Neuronal stem cell (in vitro differentiated cells): ENCODE data around the gene GLIS1.

ENCODE experiments used
- DNase-seq: peaks from one replicate; pipeline ENCODE4 v3.0.0-alpha.2; 2013; ENCODE audit warnings: low spot score
- H2AFZ ChIP-seq: one replicate; pipeline ENCODE4 v1.6.1; 2013; ENCODE audit warnings: mild to moderate bottlenecking, low read length, inconsistent platforms
- H2AK5ac ChIP-seq: 2 replicates; pipeline ENCODE4 v1.6.1; 2013; ENCODE audit warnings: low read depth, mild to moderate bottlenecking, inconsistent platforms, low read length, moderate library complexity, mixed read lengths
- H2BK120ac ChIP-seq: 2 replicates; pipeline ENCODE4 v1.6.1; 2013; ENCODE audit warnings: low read depth, mild to moderate bottlenecking, inconsistent platforms, low read length, moderate library complexity, mixed read lengths
- H2BK12ac ChIP-seq: one replicate; pipeline ENCODE4 v1.6.1; 2013; ENCODE audit warnings: low read length, inconsistent platforms
- H2BK15ac ChIP-seq: 2 replicates; pipeline ENCODE4 v1.6.1; 2013; ENCODE audit warnings: mild to moderate bottlenecking, low read length, inconsistent platforms, mixed read lengths
- H2BK5ac ChIP-seq: one replicate; pipeline ENCODE4 v1.6.1; 2013; ENCODE audit warnings: inconsistent platforms, mild to moderate bottlenecking, low read length, moderate library complexity
- H3K14ac ChIP-seq: one replicate; pipeline ENCODE4 v1.6.1; 2013; ENCODE audit warnings: low read length, inconsistent platforms
- H3K18ac ChIP-seq: 2 replicates; pipeline ENCODE4 v1.6.1; 2013; ENCODE audit warnings: low read length, inconsistent platforms
- H3K23ac ChIP-seq: 2 replicates; pipeline ENCODE4 v1.6.1; 2013; ENCODE audit warnings: low read depth, mild to moderate bottlenecking, mixed read lengths, low read length, inconsistent platforms; ENCODE audit not compliant: poor library complexity
- H3K27ac ChIP-seq: replicated peaks from 3 replicates; pipeline ENCODE4 v1.5.1; 2013; ENCODE audit warnings: low read length, inconsistent platforms
- H3K27me3 ChIP-seq, 3 experiments: 2 replicates each; pipeline ENCODE4 v1.6.1; 2013; ENCODE audit warnings: low read length in 3 of 3, mild to moderate bottlenecking in 2 of 3, inconsistent platforms in 1 of 3, low read depth in 1 of 3, mixed read lengths in 1 of 3, moderate library complexity in 1 of 3; ENCODE audit not compliant: control insufficient read depth in 3 of 3, insufficient read depth in 3 of 3
- H3K36me3 ChIP-seq, 2 donors: replicated peaks in 1 of 2; 2 replicates each; pipeline ENCODE4 v1.6.1; 2013; ENCODE audit warnings: low read length in 2 of 2; ENCODE audit not compliant: control insufficient read depth in 2 of 2, insufficient read depth in 2 of 2
- H3K4ac ChIP-seq: 2 replicates; pipeline ENCODE4 v1.6.1; 2013; ENCODE audit warnings: inconsistent platforms, mild to moderate bottlenecking, low read length, moderate library complexity
- H3K4me1 ChIP-seq, 2 donors: 1 replicate in 1 of 2; 2 replicates in 1 of 2; pipeline ENCODE4 v1.6.1; 2013; ENCODE audit warnings: low read length in 2 of 2, low read depth in 1 of 2; ENCODE audit not compliant: control insufficient read depth in 2 of 2, insufficient read depth in 1 of 2
- H3K4me2 ChIP-seq: one replicate; pipeline ENCODE4 v1.6.1; 2013; ENCODE audit warnings: mild to moderate bottlenecking, low read length, inconsistent platforms; ENCODE audit not compliant: insufficient read depth, poor library complexity, severe bottlenecking
- H3K4me3 ChIP-seq, 2 donors: 2 replicates each; pipeline ENCODE4 v1.5.1; 2013; ENCODE audit warnings: low read length in 2 of 2, mild to moderate bottlenecking in 2 of 2, inconsistent platforms in 1 of 2, moderate library complexity in 1 of 2
- H3K79me1 ChIP-seq: one replicate; pipeline ENCODE4 v1.6.1; 2013; ENCODE audit warnings: low read depth, mild to moderate bottlenecking, inconsistent platforms, low read length, moderate library complexity
- H3K9ac ChIP-seq: one replicate; pipeline ENCODE4 v1.6.1; 2013; ENCODE audit warnings: mild to moderate bottlenecking, low read depth, low read length, inconsistent platforms; ENCODE audit not compliant: poor library complexity
- H3K9me3 ChIP-seq, 2 donors: replicated peaks in 1 of 2; 2 replicates each; pipeline versions ENCODE3 to v1.6.1; 2013; ENCODE audit warnings: low read length in 2 of 2, mild to moderate bottlenecking in 2 of 2, inconsistent platforms in 1 of 2, low read depth in 1 of 2, mixed read lengths in 1 of 2, moderate library complexity in 1 of 2; ENCODE audit not compliant: control insufficient read depth in 2 of 2, insufficient read depth in 1 of 2
- H4K8ac ChIP-seq: one replicate; pipeline ENCODE4 v1.6.1; 2013; ENCODE audit warnings: low read depth, mild to moderate bottlenecking, inconsistent platforms, low read length, moderate library complexity
- H4K91ac ChIP-seq: one replicate; pipeline ENCODE4 v1.6.1; 2013; ENCODE audit warnings: low read length, low read depth, mild to moderate bottlenecking, inconsistent platforms; ENCODE audit not compliant: poor library complexity
- WGBS, 2 donors: extraction: QIAGEN DNeasy Blood & Tissue Kit; methylation state at CpG; one replicate each; pipeline ENCODE4 v1.1.7; 2013; ENCODE audit warnings: missing lambda C conversion rate in 2 of 2, mixed read lengths in 1 of 2; ENCODE audit not compliant: insufficient read length in 2 of 2, insufficient replicate concordance in 1 of 2; ENCODE audit errors: extremely low coverage in 2 of 2; 5-methylcytosine and 5-hydroxymethylcytosine counted together

GLIS1 gene

GRCh38 chr1:53737648-53738204 lies 1.2 kb downstream of the GLIS1 start:
- no peak overlapping the region for H2AK5ac ChIP-seq
- peak overlapping the region; percentile 85 for H3K4me2 ChIP-seq
- no peak overlapping the region for H2BK120ac ChIP-seq
- no peak overlapping the region for H2BK12ac ChIP-seq
- H2AFZ ChIP-seq = peak overlapping the region; percentile 92
- H2BK15ac ChIP-seq = peak overlapping the region; percentile 12
- WGBS, 2 donors = no CpG with 5 or more reads among the region's 58 CpGs
- H2BK5ac ChIP-seq = no peak overlapping the region
- H3K27me3 ChIP-seq = peaks cover 31 to 92% (median 47%) of the 10 kb centered on the region in 3 experiments
- H3K36me3 ChIP-seq = no peaks in the 10 kb centered on the region
- peak overlapping the region; percentile 69 for H3K23ac ChIP-seq
- peaks cover 2 to 10% of the 10 kb centered on the region in 2 donors for H3K4me1 ChIP-seq
- peak overlapping the region; percentile 85 for H3K9ac ChIP-seq
- no peak overlapping the region for H3K14ac ChIP-seq
- no peaks in the 10 kb centered on the region for H3K79me1 ChIP-seq
- H3K27ac ChIP-seq = no peak overlapping the region
- peaks cover 2 to 4% of the 10 kb centered on the region in 2 donors for H3K9me3 ChIP-seq
- DNase-seq = no peak
- no peak overlapping the region for H4K91ac ChIP-seq
- no peak overlapping the region for H4K8ac ChIP-seq
- H3K18ac ChIP-seq = peak overlapping the region; percentile 35
- H3K4ac ChIP-seq = no peak overlapping the region
- peak overlapping the region in 1 of 2 donors; percentile 73 for H3K4me3 ChIP-seq

DNA sequence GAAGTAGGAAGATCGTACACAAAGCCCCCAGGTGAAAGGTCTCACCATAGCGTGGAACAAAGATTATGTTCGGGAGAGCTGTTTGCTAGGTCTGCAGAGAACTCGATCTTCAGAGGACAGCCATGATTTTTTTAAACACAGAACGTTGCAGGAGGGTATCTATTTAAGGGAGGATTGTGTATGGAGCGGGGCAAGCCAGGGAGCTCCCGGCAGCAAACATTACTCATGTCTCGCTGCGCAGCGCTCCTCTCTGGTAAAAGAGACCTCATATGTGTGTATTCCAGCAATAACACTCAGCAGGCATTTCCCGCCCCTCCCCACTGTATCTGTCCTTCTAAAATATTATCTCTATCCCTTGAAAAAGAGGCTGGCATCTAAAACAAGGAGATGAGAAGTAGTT lies 2.7 kb downstream of the GLIS1 start:
- H3K23ac ChIP-seq = no peak overlapping the region
- no peak overlapping the region for H2BK5ac ChIP-seq
- H2BK15ac ChIP-seq = no peak overlapping the region
- H3K4ac ChIP-seq = no peak overlapping the region
- H2AK5ac ChIP-seq = no peak overlapping the region
- no peak overlapping the region for H3K18ac ChIP-seq
- no peak overlapping the region for H3K14ac ChIP-seq
- WGBS, 2 donors = no CpG with 5 or more reads among the region's 11 CpGs
- H3K79me1 ChIP-seq = no peaks in the 10 kb centered on the region
- no peak overlapping the region for H4K8ac ChIP-seq
- H3K27ac ChIP-seq = no peak overlapping the region
- DNase-seq = no peak
- peaks cover 31 to 96% (median 47%) of the 10 kb centered on the region in 3 experiments for H3K27me3 ChIP-seq
- no peak overlapping the region for H3K9ac ChIP-seq
- no peak overlapping the region for H2AFZ ChIP-seq
- no peak overlapping the region for H2BK12ac ChIP-seq
- no peak overlapping the region for H3K4me3 ChIP-seq
- no peak overlapping the region for H4K91ac ChIP-seq
- peaks cover 0 to 4% of the 10 kb centered on the region in 2 donors for H3K9me3 ChIP-seq
- peaks cover 2 to 10% of the 10 kb centered on the region in 2 donors for H3K4me1 ChIP-seq
- no peak overlapping the region for H3K4me2 ChIP-seq
- H2BK120ac ChIP-seq = no peak overlapping the region
- no peaks in the 10 kb centered on the region for H3K36me3 ChIP-seq

GRCh38 chr1:53735681-53736080 lies 3.3 kb downstream of the GLIS1 start:
- no peak overlapping the region for H2BK15ac ChIP-seq
- H3K4ac ChIP-seq = no peak overlapping the region
- H2BK5ac ChIP-seq = no peak overlapping the region
- H3K27ac ChIP-seq = no peak overlapping the region
- H3K4me3 ChIP-seq = no peak overlapping the region
- no peak for DNase-seq
- no peak overlapping the region for H2AFZ ChIP-seq
- H2BK12ac ChIP-seq = no peak overlapping the region
- H3K23ac ChIP-seq = no peak overlapping the region
- peaks cover 31 to 97% (median 47%) of the 10 kb centered on the region in 3 experiments for H3K27me3 ChIP-seq
- no peak overlapping the region for H3K4me2 ChIP-seq
- H4K91ac ChIP-seq = no peak overlapping the region
- H3K18ac ChIP-seq = no peak overlapping the region
- H3K4me1 ChIP-seq = peaks cover 2 to 10% of the 10 kb centered on the region in 2 donors
- H3K9ac ChIP-seq = no peak overlapping the region
- H3K79me1 ChIP-seq = no peaks in the 10 kb centered on the region
- no peak overlapping the region for H2BK120ac ChIP-seq
- H4K8ac ChIP-seq = no peak overlapping the region
- no peaks in the 10 kb centered on the region for H3K36me3 ChIP-seq
- no CpG with 5 or more reads among the region's 5 CpGs for WGBS, 2 donors
- no peak overlapping the region for H3K14ac ChIP-seq
- H2AK5ac ChIP-seq = no peak overlapping the region
- H3K9me3 ChIP-seq = peaks cover 0 to 4% of the 10 kb centered on the region in 2 donors

- H3K4ac ChIP-seq = no peak overlapping the region
- H2AFZ ChIP-seq = no peak overlapping the region
- no peaks in the 10 kb centered on the region for H3K36me3 ChIP-seq
- no CpG with 5 or more reads among the region's 5 CpGs for WGBS, 2 donors
- no peak overlapping the region for H2BK12ac ChIP-seq
- H4K8ac ChIP-seq = no peak overlapping the region
- H3K9me3 ChIP-seq = peaks cover 0 to 1% of the 10 kb centered on the region in 2 donors
- H2BK15ac ChIP-seq = no peak overlapping the region
- H3K27ac ChIP-seq = no peak overlapping the region
- H2BK120ac ChIP-seq = no peak overlapping the region
- no peak overlapping the region for H3K18ac ChIP-seq
- no peak overlapping the region for H3K4me3 ChIP-seq
- no peak overlapping the region for H3K23ac ChIP-seq
- H3K4me1 ChIP-seq = peaks cover 2 to 7% of the 10 kb centered on the region in 2 donors
- no peak overlapping the region for H4K91ac ChIP-seq
- H3K14ac ChIP-seq = no peak overlapping the region
- H3K27me3 ChIP-seq = peaks cover 28 to 97% (median 43%) of the 10 kb centered on the region in 3 experiments
- no peak overlapping the region for H3K9ac ChIP-seq
- DNase-seq = no peak
- no peak overlapping the region for H2BK5ac ChIP-seq
- H3K4me2 ChIP-seq = no peak overlapping the region
- H2AK5ac ChIP-seq = no peak overlapping the region
- no peaks in the 10 kb centered on the region for H3K79me1 ChIP-seq
Observed at GRCh38 chr1:53735261-53735660, 3.7 kb downstream of the GLIS1 start.
